ENCODE measurements around the gene LRRIQ3. TPM values are rescaled to one million over a fixed set of nuclear protein-coding genes. Genes with fewer than 3 reads are reported as not detected.

Gene LRRIQ3
- total and polyA plus RNA-seq, 2 of the 13 experiments (the other 11 are each of a cell fraction or from before 2014, with no cell fraction given): 1.1 to 1.3 TPM

DNA sequence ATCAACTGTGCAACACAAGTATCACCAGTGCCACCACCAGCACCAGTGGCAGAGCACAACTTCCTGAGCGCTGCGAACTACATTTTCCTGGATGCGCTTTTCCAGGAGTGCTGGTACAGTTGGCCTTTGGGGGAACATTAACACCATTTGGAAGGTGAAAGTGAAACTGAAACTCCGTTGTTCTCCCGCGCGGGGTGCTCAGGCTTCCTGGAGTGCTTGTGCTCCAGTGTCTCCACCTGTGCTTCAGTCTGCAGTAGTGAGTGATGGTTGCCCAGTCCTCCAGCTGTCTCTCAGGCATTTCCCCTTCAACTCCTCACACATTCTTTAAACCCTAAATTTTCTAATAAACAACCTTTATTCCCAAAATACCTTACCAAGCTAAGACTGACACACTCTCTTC lies 187.8 kb downstream of the LRRIQ3 start:
- intact Hi-C loops (cut with micrococcal nuclease; ENCODE audit: unreplicated experiment): no loop called here
- ATAC-seq (peak; percentile 90), FAIRE-seq (no peak), DNase-seq (ENCODE audit: low spot score) (peak; percentile 16)
- Histone ChIP-seq H3K27me3 (ENCODE audit: control insufficient read depth in 1 of 2, insufficient read depth in 2 of 2, low read length in 2 of 2) (no peaks in the 10 kb centered on the region; a peak in 1 of 5 replicates), H3K27ac (ENCODE audit: extremely low read length, insufficient read depth, low read length) (no peak overlapping the region), H3K4me3 (replicated peaks in 1 of 3; ENCODE audit: insufficient read depth in 1 of 3, low read depth in 2 of 3, low read length in 3 of 3) (peak overlapping the region; percentile 41 to 59 (median 46)), H3K9ac (ENCODE audit: insufficient read depth, low read depth, low read length) (no peak overlapping the region), H3K36me3 (replicated peaks in 1 of 2; ENCODE audit: control insufficient read depth in 1 of 2, insufficient read depth in 2 of 2, low read length in 2 of 2) (no peaks in the 10 kb centered on the region), H3K4me1 (ENCODE audit: insufficient read depth, low read length) (no peaks in the 10 kb centered on the region), H2AFZ (ENCODE audit: low read length) (peak overlapping the region; percentile 87), H3K9me3 (ENCODE audit: low read length) (no peaks in the 10 kb centered on the region), H4K20me1 (ENCODE audit: insufficient read depth, low read length) (no peaks in the 10 kb centered on the region), H3K79me2 (ENCODE audit: insufficient read depth, low read length) (no peaks in the 10 kb centered on the region), H3K4me2 (ENCODE audit: low read depth, low read length) (peak overlapping the region; percentile 70)
- BruUV-seq (replicated peaks): no TSS peak
- ChIA-PET CTCF (ENCODE audit: low intra/inter-chr PET ratio, low total read pairs) (no interaction called here), POLR2A (no interaction called here)
- WGBS (ENCODE audit: low lambda C conversion rate): 12% methylated on average over 7 of the region's 7 CpGs
- in situ Hi-C loops (cut with HindIII; ENCODE audit: extremely low pct_ligation_motif_present, low pct_unique_long_range_greater_than_20kb): no loop called here
- TF ChIP-seq CBX5 (CRISPR knock-in tag; IDR thresholded peaks at IDR 0.05; ENCODE audit: borderline replicate concordance) (no peak), GABPB1 (CRISPR knock-in tag; IDR thresholded peaks at IDR 0.05) (peak; percentile 15; the same call in 1 of the 2 replicates), MEIS2 (CRISPR knock-in tag; IDR thresholded peaks at IDR 0.05) (no peak), MTA1 (CRISPR knock-in tag; IDR thresholded peaks at IDR 0.05; ENCODE audit: borderline replicate concordance) (no peak), MEF2D (CRISPR knock-in tag; IDR thresholded peaks at IDR 0.05) (no peak), ZBTB7A (CRISPR knock-in tag; IDR thresholded peaks at IDR 0.05) (no peak), TCF7L2 (IDR thresholded peaks at IDR 0.05; ENCODE audit: low read depth, low read length) (no peak), ZNF816 (CRISPR knock-in tag; IDR thresholded peaks at IDR 0.05; ENCODE audit: borderline replicate concordance) (no peak), ZNF713 (CRISPR knock-in tag; IDR thresholded peaks at IDR 0.05) (no peak), ZNF263 (CRISPR knock-in tag; IDR thresholded peaks at IDR 0.05) (peak; percentile 60; the same call in 1 of the 2 replicates), ZNF792 (CRISPR knock-in tag; IDR thresholded peaks at IDR 0.05) (no peak), IRF2 (CRISPR knock-in tag; IDR thresholded peaks at IDR 0.05) (peak; percentile 96), PITX1 (CRISPR knock-in tag; IDR thresholded peaks at IDR 0.05) (no peak), ONECUT2 (CRISPR knock-in tag; IDR thresholded peaks at IDR 0.05) (no peak), MATR3 (CRISPR knock-in tag; IDR thresholded peaks at IDR 0.05) (no peak), RFXANK (CRISPR knock-in tag; IDR thresholded peaks at IDR 0.05) (no peak), ZNF605 (CRISPR knock-in tag; IDR thresholded peaks at IDR 0.05) (peak; percentile 36; the same call in 1 of the 2 replicates)
- TF ChIP-seq, protein P1, sequence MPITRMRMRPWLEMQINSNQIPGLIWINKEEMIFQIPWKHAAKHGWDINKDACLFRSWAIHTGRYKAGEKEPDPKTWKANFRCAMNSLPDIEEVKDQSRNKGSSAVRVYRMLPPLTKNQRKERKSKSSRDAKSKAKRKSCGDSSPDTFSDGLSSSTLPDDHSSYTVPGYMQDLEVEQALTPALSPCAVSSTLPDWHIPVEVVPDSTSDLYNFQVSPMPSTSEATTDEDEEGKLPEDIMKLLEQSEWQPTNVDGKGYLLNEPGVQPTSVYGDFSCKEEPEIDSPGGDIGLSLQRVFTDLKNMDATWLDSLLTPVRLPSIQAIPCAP (CRISPR knock-in tag; IDR thresholded peaks at IDR 0.05; ENCODE audit: low read depth): peak; percentile 93; the same call in 1 of the 2 replicates
- TF ChIP-seq, protein P2, sequence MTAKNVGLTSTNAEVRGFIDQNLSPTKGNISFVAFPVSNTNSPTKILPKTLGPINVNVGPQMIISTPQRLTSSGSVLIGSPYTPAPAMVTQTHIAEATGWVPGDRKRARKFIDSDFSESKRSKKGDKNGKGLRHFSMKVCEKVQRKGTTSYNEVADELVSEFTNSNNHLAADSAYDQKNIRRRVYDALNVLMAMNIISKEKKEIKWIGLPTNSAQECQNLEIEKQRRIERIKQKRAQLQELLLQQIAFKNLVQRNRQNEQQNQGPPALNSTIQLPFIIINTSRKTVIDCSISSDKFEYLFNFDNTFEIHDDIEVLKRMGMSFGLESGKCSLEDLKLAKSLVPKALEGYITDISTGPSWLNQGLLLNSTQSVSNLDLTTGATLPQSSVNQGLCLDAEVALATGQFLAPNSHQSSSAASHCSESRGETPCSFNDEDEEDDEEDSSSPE (CRISPR knock-in tag; IDR thresholded peaks at IDR 0.05): no peak
- TF ChIP-seq, protein P3, sequence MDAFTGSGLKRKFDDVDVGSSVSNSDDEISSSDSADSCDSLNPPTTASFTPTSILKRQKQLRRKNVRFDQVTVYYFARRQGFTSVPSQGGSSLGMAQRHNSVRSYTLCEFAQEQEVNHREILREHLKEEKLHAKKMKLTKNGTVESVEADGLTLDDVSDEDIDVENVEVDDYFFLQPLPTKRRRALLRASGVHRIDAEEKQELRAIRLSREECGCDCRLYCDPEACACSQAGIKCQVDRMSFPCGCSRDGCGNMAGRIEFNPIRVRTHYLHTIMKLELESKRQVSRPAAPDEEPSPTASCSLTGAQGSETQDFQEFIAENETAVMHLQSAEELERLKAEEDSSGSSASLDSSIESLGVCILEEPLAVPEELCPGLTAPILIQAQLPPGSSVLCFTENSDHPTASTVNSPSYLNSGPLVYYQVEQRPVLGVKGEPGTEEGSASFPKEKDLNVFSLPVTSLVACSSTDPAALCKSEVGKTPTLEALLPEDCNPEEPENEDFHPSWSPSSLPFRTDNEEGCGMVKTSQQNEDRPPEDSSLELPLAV (CRISPR knock-in tag; conservative IDR thresholded peaks at IDR 0.05; ENCODE audit: low read depth): no peak
- TF ChIP-seq, protein P4, sequence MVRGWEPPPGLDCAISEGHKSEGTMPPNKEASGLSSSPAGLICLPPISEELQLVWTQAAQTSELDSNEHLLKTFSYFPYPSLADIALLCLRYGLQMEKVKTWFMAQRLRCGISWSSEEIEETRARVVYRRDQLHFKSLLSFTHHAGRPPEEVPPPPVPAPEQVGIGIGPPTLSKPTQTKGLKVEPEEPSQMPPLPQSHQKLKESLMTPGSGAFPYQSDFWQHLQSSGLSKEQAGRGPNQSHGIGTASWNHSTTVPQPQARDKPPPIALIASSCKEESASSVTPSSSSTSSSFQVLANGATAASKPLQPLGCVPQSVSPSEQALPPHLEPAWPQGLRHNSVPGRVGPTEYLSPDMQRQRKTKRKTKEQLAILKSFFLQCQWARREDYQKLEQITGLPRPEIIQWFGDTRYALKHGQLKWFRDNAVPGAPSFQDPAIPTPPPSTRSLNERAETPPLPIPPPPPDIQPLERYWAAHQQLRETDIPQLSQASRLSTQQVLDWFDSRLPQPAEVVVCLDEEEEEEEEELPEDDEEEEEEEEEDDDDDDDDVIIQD (CRISPR knock-in tag; IDR thresholded peaks at IDR 0.05; ENCODE audit: low read depth): no peak
- TF ChIP-seq, protein P5, sequence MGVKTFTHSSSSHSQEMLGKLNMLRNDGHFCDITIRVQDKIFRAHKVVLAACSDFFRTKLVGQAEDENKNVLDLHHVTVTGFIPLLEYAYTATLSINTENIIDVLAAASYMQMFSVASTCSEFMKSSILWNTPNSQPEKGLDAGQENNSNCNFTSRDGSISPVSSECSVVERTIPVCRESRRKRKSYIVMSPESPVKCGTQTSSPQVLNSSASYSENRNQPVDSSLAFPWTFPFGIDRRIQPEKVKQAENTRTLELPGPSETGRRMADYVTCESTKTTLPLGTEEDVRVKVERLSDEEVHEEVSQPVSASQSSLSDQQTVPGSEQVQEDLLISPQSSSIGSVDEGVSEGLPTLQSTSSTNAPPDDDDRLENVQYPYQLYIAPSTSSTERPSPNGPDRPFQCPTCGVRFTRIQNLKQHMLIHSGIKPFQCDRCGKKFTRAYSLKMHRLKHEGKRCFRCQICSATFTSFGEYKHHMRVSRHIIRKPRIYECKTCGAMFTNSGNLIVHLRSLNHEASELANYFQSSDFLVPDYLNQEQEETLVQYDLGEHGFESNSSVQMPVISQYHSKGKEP (CRISPR knock-in tag; IDR thresholded peaks at IDR 0.05): no peak
